A549 (cell line): ENCODE results near the gene WDR70. TPM values are rescaled to one million over a fixed set of nuclear protein-coding genes. Genes with fewer than 3 reads are reported as not detected.

Source experiments
- ATAC-seq, 2 experiments: fragments of 200-7000 bp in 1 of 2; fragments of >200 bp in 1 of 2; cut with Nextera tagmentation in 1 of 2; cut with Tn5 transposase in 1 of 2; 3 replicates each; pipeline versions ENCODE4 v1.8.0 to v1.9.1; 2018 to 2020; ENCODE audit warnings: mild to moderate bottlenecking in 1 of 2, moderate library complexity in 1 of 2
- CTCF ChIA-PET: fragments of 300-600 bp; sonication (Branson Sonifier 250); formaldehyde crosslinking; extraction: SDS; loops from one replicate; lab custom pipeline; 2021; ENCODE audit warnings: antibody characterized with exemption, inconsistent platforms; lab: Yijun Ruan, JAX
- POLR2A ChIA-PET: fragments of 350-600 bp; formaldehyde crosslinking; extraction: SDS; loops from one replicate; lab custom pipeline; 2021; ENCODE audit warnings: antibody characterized with exemption, inconsistent platforms; lab: Yijun Ruan, JAX
- DNase-seq, 2 experiments: peaks; one replicate each; pipeline versions ENCODE4 v3.0.0 to v3.0.0-alpha.2; 2011 to 2016; ENCODE audit warnings: low read depth in 1 of 2, low spot score in 1 of 2
- FAIRE-seq: peaks from 2 replicates; lab custom pipeline; 2011; peaks lifted over from hg19 to GRCh38; lab: Jason Lieb, UNC
- H3K27ac ChIP-seq, 2 experiments: fragments of >200 bp; sonication (Bioruptor Twin); formaldehyde crosslinking; 3 replicates each; pipeline ENCODE4 v1.5.1; 2016 to 2017
- H3K4me1 ChIP-seq: fragments of >200 bp; sonication (Bioruptor Twin); formaldehyde crosslinking; 3 replicates; pipeline ENCODE4 v1.6.1; 2016
- H3K4me2 ChIP-seq: fragments of >200 bp; sonication (Bioruptor Twin); formaldehyde crosslinking; 3 replicates; pipeline ENCODE4 v1.6.1; 2016
- H3K4me3 ChIP-seq: fragments of >200 bp; sonication (Bioruptor Twin); formaldehyde crosslinking; 3 replicates; pipeline ENCODE4 v1.5.1; 2016
- H3K9me3 ChIP-seq: fragments of >200 bp; sonication (Bioruptor Twin); formaldehyde crosslinking; 3 replicates; pipeline ENCODE4 v1.6.1; 2016
- BHLHE40 ChIP-seq: IDR thresholded peaks from 2 replicates; pipeline ENCODE4 v1.6.1; 2012; ENCODE audit warnings: low read depth, low read length, inconsistent platforms
- CEBPB ChIP-seq, 2 experiments: fragments of >200 bp in 1 of 2; sonication (Bioruptor Twin) in 1 of 2; formaldehyde crosslinking in 1 of 2; IDR thresholded peaks; 2 replicates each; pipeline ENCODE4 v1.6.1; 2012 to 2016
- CHD2 ChIP-seq: fragments of 150-350 bp; IDR thresholded peaks from 2 replicates; pipeline ENCODE4 v1.6.1; 2014; ENCODE audit warnings: low read length; ENCODE audit not compliant: partially characterized antibody
- CHD4 ChIP-seq: fragments of 200-600 bp; sonication (generic); IDR thresholded peaks from 2 replicates; pipeline ENCODE4 v1.6.1; 2016; ENCODE audit warnings: antibody characterized with exemption, mild to moderate bottlenecking, borderline replicate concordance
- EHF ChIP-seq: fragments of 250-450 bp; sonication (Bioruptor Pico); IDR thresholded peaks from 2 replicates; pipeline ENCODE4 v1.5.0; 2020; ENCODE audit warnings: mild to moderate bottlenecking
- EHMT2 ChIP-seq: fragments of 200-600 bp; sonication (generic); IDR thresholded peaks from 2 replicates; pipeline ENCODE4 v1.6.1; 2016; ENCODE audit warnings: antibody characterized with exemption, low read depth, mild to moderate bottlenecking, moderate library complexity
- ESRRA ChIP-seq: fragments of 150-350 bp; IDR thresholded peaks from 2 replicates; pipeline ENCODE4 v1.6.1; 2014; ENCODE audit warnings: mild to moderate bottlenecking, low read length, borderline replicate concordance
- FOSL2 ChIP-seq, 2 experiments: fragments of 450-650 bp in 1 of 2; fragments of >200 bp in 1 of 2; sonication (Bioruptor Twin) in 1 of 2; formaldehyde crosslinking; IDR thresholded peaks; 2 replicates each; pipeline versions ENCODE4 v1.5.0 to v1.6.1; 2016 to 2020; ENCODE audit warnings: mild to moderate bottlenecking in 1 of 2, moderate library complexity in 1 of 2
- GATA3 ChIP-seq: IDR thresholded peaks from 2 replicates; pipeline ENCODE4 v1.6.1; 2012; ENCODE audit warnings: borderline replicate concordance
- HOXB5 ChIP-seq: fragments of 250-450 bp; sonication (Bioruptor Pico); IDR thresholded peaks from 2 replicates; pipeline ENCODE4 v1.5.0; 2020; ENCODE audit warnings: mild to moderate bottlenecking, moderate library complexity
- JUN ChIP-seq, 2 experiments: fragments of >200 bp; sonication (Bioruptor Twin); formaldehyde crosslinking; IDR thresholded peaks; 2 replicates in 1 of 2; 3 replicates in 1 of 2; pipeline ENCODE4 v1.6.1; 2016 to 2017
- JUNB ChIP-seq: fragments of >200 bp; sonication (Bioruptor Twin); formaldehyde crosslinking; IDR thresholded peaks from 2 replicates; pipeline ENCODE4 v1.6.1; 2016
- KDM1A ChIP-seq: fragments of 200-600 bp; sonication (generic); IDR thresholded peaks from 2 replicates; pipeline ENCODE4 v1.6.1; 2016; ENCODE audit warnings: low read depth, mild to moderate bottlenecking
- KDM5A ChIP-seq: fragments of 200-600 bp; sonication (generic); IDR thresholded peaks from 2 replicates; pipeline ENCODE4 v1.6.1; 2016; ENCODE audit warnings: antibody characterized with exemption, mild to moderate bottlenecking
- MAFK ChIP-seq: fragments of 450-650 bp; IDR thresholded peaks from 2 replicates; pipeline ENCODE4 v1.6.1; 2014; ENCODE audit not compliant: partially characterized antibody
- MYC ChIP-seq: IDR thresholded peaks from 2 replicates; pipeline ENCODE4 v1.6.1; 2012; ENCODE audit warnings: mild to moderate bottlenecking, inconsistent platforms, low read length, improper control_type of control experiment, borderline replicate concordance
- PHF8 ChIP-seq: fragments of 200-600 bp; sonication (generic); IDR thresholded peaks from 2 replicates; pipeline ENCODE4 v1.6.1; 2016; ENCODE audit warnings: low read depth, mild to moderate bottlenecking, antibody characterized with exemption, moderate library complexity, borderline replicate concordance
- POLR2A ChIP-seq: IDR thresholded peaks from 2 replicates; pipeline ENCODE4 v1.6.1; 2012; ENCODE audit warnings: mild to moderate bottlenecking, low read length
- RARB ChIP-seq: fragments of 250-450 bp; sonication (Bioruptor Pico); IDR thresholded peaks from 2 replicates; pipeline ENCODE4 v1.8.0; 2021; ENCODE audit warnings: mild to moderate bottlenecking, moderate library complexity
- RCOR1 ChIP-seq: fragments of 150-350 bp; IDR thresholded peaks from 2 replicates; pipeline ENCODE4 v1.6.1; 2014; ENCODE audit warnings: antibody characterized with exemption, low read length, low read depth
- RNF2 ChIP-seq: fragments of 200-600 bp; sonication (generic); IDR thresholded peaks from 2 replicates; pipeline ENCODE4 v1.6.1; 2016; ENCODE audit warnings: low read depth, mild to moderate bottlenecking, antibody characterized with exemption, moderate library complexity, borderline replicate concordance
- TFCP2L1 ChIP-seq: fragments of 250-450 bp; sonication (Bioruptor Pico); IDR thresholded peaks from 2 replicates; pipeline ENCODE4 v1.5.0; 2021; ENCODE audit warnings: mild to moderate bottlenecking
- ZFP36 ChIP-seq: fragments of 450-650 bp; IDR thresholded peaks from 2 replicates; pipeline ENCODE4 v1.6.1; 2014; ENCODE audit warnings: borderline replicate concordance; ENCODE audit not compliant: partially characterized antibody
- ZNF302 ChIP-seq: fragments of 250-450 bp; sonication (Bioruptor Pico); IDR thresholded peaks from 2 replicates; pipeline ENCODE4 v1.9.0; 2021; ENCODE audit warnings: inconsistent platforms, mild to moderate bottlenecking, moderate library complexity
- ZSCAN20 ChIP-seq: fragments of 250-450 bp; sonication (Bioruptor Pico); IDR thresholded peaks from 2 replicates; pipeline ENCODE4 v1.8.0; 2022; ENCODE audit warnings: mild to moderate bottlenecking, moderate library complexity
- WGBS: methylation state at CpG from one replicate; pipeline ENCODE4 v1.1.6; 2017; ENCODE audit errors: missing lambda C conversion rate; 5-methylcytosine and 5-hydroxymethylcytosine counted together
- polyA plus RNA-seq, 4 experiments: library from polyadenylated mRNA; depleted of rRNA in 3 of 4; stranded (reverse); fragments of >200 nt; fragmentation: RNase III in 1 of 4; extraction: RNeasy Plus Mini Kit Qiagen cat#74134 plus additional on column Dnase treatment in 1 of 4; gene quantifications; 2 replicates in 3 of 4; 3 replicates in 1 of 4; pipeline ENCODE4 v1.2.3, GENCODE V29; 2011 to 2017
- TF ChIP-seq, protein P1 (sequence below): fragments of 150-350 bp; IDR thresholded peaks from 2 replicates; pipeline ENCODE4 v1.6.1; 2014; ENCODE audit warnings: low read depth, mild to moderate bottlenecking, low read length
- TF ChIP-seq, protein P2 (sequence below): fragments of 200-600 bp; sonication (generic); IDR thresholded peaks from 2 replicates; pipeline ENCODE4 v1.6.1; 2016; ENCODE audit warnings: antibody characterized with exemption, mild to moderate bottlenecking, moderate library complexity
- TF ChIP-seq, protein P3 (sequence below): IDR thresholded peaks from 2 replicates; pipeline ENCODE4 v1.6.1; 2012

Gene WDR70
- polyA plus RNA-seq, 2 of the 4 experiments (the other 2 are of a cell fraction): 13.8 to 28.8 TPM

DNA sequence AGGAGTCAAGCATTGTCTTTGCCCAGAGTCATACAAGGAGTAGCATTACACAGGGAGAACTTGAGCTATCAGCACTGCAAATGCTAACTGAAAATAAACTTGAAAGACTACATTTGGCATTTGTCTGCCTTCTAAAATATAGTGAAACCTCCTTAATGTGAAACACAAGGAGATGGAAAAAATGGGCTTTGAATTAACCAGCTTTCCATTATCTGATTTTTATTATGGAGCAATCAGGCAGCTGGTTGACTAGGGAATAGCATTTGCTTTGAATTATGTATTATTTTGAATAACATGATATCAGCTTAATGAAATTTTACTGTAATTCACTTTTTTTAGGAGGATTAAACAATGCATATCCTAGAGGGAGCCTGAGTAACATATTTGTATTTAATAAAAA is 329.9 kb downstream of the WDR70 start:
- Histone ChIP-seq H3K4me2 (no peak overlapping the region), H3K9me3 (no peaks in the 10 kb centered on the region), H3K27ac (no peak overlapping the region), H3K4me1 (no peaks in the 10 kb centered on the region), H3K4me3 (no peak overlapping the region)
- CTCF ChIA-PET: interaction anchor here (0.7 to 0.8 kb wide), 2 partner anchors 12 to 296 kb away, joined by 3 to 4 read pairs; no protein-coding TSS in a partner anchor
- no peak for DNase-seq
- POLR2A ChIA-PET: no interaction called here
- no peak for TF ChIP-seq EHF (CRISPR knock-in tag)
- no peak for TF ChIP-seq JUN (IDR thresholded peaks at IDR 0.05)
- TF ChIP-seq EHMT2: no peak
- no peak for TF ChIP-seq CHD4
- TF ChIP-seq ZFP36: no peak
- TF ChIP-seq HOXB5 (CRISPR knock-in tag): no peak
- no peak for TF ChIP-seq KDM1A
- no peak for TF ChIP-seq CHD2
- TF ChIP-seq RCOR1: no peak
- TF ChIP-seq, all 56 proteins: peak for 0
- ATAC-seq (no peak), FAIRE-seq (no peak)

DNA sequence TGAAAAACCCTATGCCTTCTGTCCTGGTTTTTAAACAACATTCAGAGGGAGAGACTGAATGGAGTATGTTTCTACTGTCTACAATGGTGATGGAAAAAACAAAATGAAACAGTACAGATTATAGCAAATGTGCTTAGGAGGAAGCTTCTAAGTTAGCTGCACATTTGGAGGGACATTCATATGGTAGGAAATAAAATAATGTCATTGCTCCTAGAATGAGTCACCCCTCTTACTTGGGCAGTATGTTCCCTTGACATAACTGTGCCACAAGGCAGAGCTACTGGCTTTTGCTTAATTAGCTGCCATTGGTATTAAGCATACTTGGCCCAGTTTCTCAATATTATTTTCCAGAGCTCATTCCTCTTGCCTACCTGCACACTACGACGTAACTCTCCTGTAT is 331.8 kb downstream of the WDR70 start:
- 96% methylated on average over 2 of the region's 2 CpGs for whole genome bisulfite sequencing
- Histone ChIP-seq H3K27ac (no peak overlapping the region), H3K4me1 (no peaks in the 10 kb centered on the region), H3K9me3 (no peaks in the 10 kb centered on the region), H3K4me2 (no peak overlapping the region), H3K4me3 (no peak overlapping the region)
- ChIA-PET CTCF (no interaction called here), POLR2A (no interaction called here)
- no peak for FAIRE-seq
- ATAC-seq: no peak
- no peak for TF ChIP-seq JUNB
- no peak for TF ChIP-seq FOSL2 (IDR thresholded peaks at IDR 0.05)
- 0 out of 2 replicates have a peak, but pooled peaks have one; percentile 23 for TF ChIP-seq FOSL2 (CRISPR knock-in tag; IDR thresholded peaks at IDR 0.05)
- no peak for DNase-seq

DNA sequence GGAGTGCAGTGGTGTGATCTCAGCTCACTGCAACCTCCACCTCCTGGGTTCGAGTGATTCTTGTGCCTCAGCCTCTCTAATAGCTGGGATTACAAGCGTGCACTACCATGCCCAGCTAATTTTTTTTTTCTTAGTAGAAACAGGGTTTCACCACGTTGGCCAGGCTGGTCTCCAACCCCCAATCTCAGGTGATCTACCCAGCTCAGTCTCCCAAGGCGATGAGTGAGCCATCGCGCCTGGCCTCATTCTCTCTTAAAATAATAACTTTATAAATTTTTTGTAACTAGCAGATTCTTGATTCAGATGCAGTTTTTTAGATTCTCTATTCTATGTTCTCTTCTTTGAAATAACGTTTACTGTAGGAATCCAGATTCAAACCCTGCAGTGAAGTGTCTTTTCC is 333.6 kb downstream of the WDR70 start:
- H3K4me2 ChIP-seq: no peak overlapping the region
- ATAC-seq (no peak), DNase-seq (no peak), FAIRE-seq (no peak)
- peaks cover 12% of the 10 kb centered on the region for H3K4me1 ChIP-seq
- 77% methylated on average over 7 of the region's 7 CpGs for WGBS
- ChIA-PET POLR2A (no interaction called here), CTCF (no interaction called here)
- H3K4me3 ChIP-seq: no peak overlapping the region
- H3K27ac ChIP-seq: no peak overlapping the region
- TF ChIP-seq RNF2 (no peak), ZSCAN20 (CRISPR knock-in tag) (no peak), EHF (CRISPR knock-in tag) (no peak), TFCP2L1 (no peak), ESRRA (no peak)
- TF ChIP-seq, protein P1, sequence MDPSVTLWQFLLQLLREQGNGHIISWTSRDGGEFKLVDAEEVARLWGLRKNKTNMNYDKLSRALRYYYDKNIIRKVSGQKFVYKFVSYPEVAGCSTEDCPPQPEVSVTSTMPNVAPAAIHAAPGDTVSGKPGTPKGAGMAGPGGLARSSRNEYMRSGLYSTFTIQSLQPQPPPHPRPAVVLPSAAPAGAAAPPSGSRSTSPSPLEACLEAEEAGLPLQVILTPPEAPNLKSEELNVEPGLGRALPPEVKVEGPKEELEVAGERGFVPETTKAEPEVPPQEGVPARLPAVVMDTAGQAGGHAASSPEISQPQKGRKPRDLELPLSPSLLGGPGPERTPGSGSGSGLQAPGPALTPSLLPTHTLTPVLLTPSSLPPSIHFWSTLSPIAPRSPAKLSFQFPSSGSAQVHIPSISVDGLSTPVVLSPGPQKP: no peak
- H3K9me3 ChIP-seq: no peaks in the 10 kb centered on the region

DNA sequence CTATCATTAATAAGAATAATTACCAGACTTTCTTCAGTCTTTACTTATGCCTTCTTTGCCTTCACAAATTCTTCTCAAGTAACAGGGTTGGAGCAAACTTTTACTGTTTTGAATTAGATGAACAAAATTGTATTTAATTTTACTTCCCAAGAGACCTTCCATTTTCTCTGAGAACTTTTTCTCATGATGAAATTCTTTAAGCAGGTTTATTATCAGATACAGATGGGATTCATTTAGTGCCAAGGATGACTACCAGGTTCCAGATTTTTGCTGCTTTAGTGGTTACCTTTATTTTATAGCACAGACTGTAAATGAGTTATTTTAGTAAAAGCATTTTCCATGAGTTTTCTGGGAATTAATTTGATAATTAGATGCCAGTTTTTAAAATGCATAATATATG is 335.6 kb downstream of the WDR70 start:
- DNase-seq: no peak
- Histone ChIP-seq H3K9me3 (no peaks in the 10 kb centered on the region), H3K4me3 (no peak overlapping the region), H3K27ac (no peak overlapping the region), H3K4me1 (peaks cover 18% of the 10 kb centered on the region), H3K4me2 (no peak overlapping the region)
- ATAC-seq: no peak
- FAIRE-seq: no peak
- POLR2A ChIA-PET: no interaction called here
- CTCF ChIA-PET: no interaction called here
- TF ChIP-seq, protein P2, sequence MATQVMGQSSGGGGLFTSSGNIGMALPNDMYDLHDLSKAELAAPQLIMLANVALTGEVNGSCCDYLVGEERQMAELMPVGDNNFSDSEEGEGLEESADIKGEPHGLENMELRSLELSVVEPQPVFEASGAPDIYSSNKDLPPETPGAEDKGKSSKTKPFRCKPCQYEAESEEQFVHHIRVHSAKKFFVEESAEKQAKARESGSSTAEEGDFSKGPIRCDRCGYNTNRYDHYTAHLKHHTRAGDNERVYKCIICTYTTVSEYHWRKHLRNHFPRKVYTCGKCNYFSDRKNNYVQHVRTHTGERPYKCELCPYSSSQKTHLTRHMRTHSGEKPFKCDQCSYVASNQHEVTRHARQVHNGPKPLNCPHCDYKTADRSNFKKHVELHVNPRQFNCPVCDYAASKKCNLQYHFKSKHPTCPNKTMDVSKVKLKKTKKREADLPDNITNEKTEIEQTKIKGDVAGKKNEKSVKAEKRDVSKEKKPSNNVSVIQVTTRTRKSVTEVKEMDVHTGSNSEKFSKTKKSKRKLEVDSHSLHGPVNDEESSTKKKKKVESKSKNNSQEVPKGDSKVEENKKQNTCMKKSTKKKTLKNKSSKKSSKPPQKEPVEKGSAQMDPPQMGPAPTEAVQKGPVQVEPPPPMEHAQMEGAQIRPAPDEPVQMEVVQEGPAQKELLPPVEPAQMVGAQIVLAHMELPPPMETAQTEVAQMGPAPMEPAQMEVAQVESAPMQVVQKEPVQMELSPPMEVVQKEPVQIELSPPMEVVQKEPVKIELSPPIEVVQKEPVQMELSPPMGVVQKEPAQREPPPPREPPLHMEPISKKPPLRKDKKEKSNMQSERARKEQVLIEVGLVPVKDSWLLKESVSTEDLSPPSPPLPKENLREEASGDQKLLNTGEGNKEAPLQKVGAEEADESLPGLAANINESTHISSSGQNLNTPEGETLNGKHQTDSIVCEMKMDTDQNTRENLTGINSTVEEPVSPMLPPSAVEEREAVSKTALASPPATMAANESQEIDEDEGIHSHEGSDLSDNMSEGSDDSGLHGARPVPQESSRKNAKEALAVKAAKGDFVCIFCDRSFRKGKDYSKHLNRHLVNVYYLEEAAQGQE: no peak
- TF ChIP-seq MYC (no peak), PHF8 (no peak), ZNF302 (CRISPR knock-in tag) (no peak), ZSCAN20 (CRISPR knock-in tag) (no peak), TFCP2L1 (no peak), ZFP36 (no peak), GATA3 (no peak), KDM5A (no peak), BHLHE40 (no peak), RARB (CRISPR knock-in tag) (no peak), CEBPB (IDR thresholded peaks at IDR 0.05) (no peak), POLR2A (no peak), MAFK (no peak)
- TF ChIP-seq, protein P3, sequence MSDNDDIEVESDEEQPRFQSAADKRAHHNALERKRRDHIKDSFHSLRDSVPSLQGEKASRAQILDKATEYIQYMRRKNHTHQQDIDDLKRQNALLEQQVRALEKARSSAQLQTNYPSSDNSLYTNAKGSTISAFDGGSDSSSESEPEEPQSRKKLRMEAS: no peak
